Neural cell (in vitro differentiated cells): ENCODE results near the gene KCNRG. TPM values are rescaled to one million over a fixed set of nuclear protein-coding genes. Genes with fewer than 3 reads are reported as not detected.
"Not testable (repeated sequence)": the region's sequence is repeated elsewhere in the genome, so short reads cannot be mapped to it uniquely, and the experiment has no call there.

ENCODE experiments used
- H2AFZ ChIP-seq: fragments of 200-600, 300-800 bp; sonication (generic), shearing (Covaris generic); 2 replicates; pipeline ENCODE4 v1.6.0; 2014; ENCODE audit warnings: low read depth, mild to moderate bottlenecking, antibody characterized with exemption, low read length, moderate library complexity
- H3F3A ChIP-seq: fragments of 200-600 bp; shearing (Covaris generic); 2 replicates; pipeline ENCODE4 v1.6.1; 2016; ENCODE audit warnings: mild to moderate bottlenecking, moderate library complexity, mixed read lengths, antibody characterized with exemption, low read length; ENCODE audit not compliant: insufficient read depth, poor library complexity, severe bottlenecking
- H3K27ac ChIP-seq: fragments of 200-600, 300-800 bp; sonication (generic), shearing (Covaris generic); 2 replicates; pipeline ENCODE4 v1.5.1; 2014; ENCODE audit warnings: mild to moderate bottlenecking, low read length, moderate library complexity
- H3K27me3 ChIP-seq: fragments of 300-800, 200-600 bp; sonication (generic), shearing (Covaris generic); 2 replicates; pipeline ENCODE4 v1.6.0; 2014; ENCODE audit warnings: mild to moderate bottlenecking, low read depth, low read length, moderate library complexity; ENCODE audit not compliant: insufficient read depth
- H3K36me3 ChIP-seq: fragments of 300-800, 200-600 bp; sonication (generic), shearing (Covaris generic); 2 replicates; pipeline ENCODE4 v1.5.1; 2014; ENCODE audit warnings: mild to moderate bottlenecking, antibody characterized with exemption, low read length, moderate library complexity; ENCODE audit not compliant: insufficient read depth
- H3K4me2 ChIP-seq: fragments of 300-800, 200-600 bp; sonication (generic), shearing (Covaris generic); 2 replicates; pipeline ENCODE4 v1.6.0; 2014; ENCODE audit warnings: mild to moderate bottlenecking, low read length
- H3K4me3 ChIP-seq: fragments of 300-800, 200-600 bp; sonication (generic), shearing (Covaris generic); 2 replicates; pipeline ENCODE4 v1.5.1; 2014; ENCODE audit warnings: mild to moderate bottlenecking, low read length, moderate library complexity
- H3K79me2 ChIP-seq: fragments of 200-600 bp; shearing (Covaris generic); replicated peaks from 2 replicates; pipeline ENCODE4 v1.6.0; 2014; ENCODE audit warnings: mild to moderate bottlenecking, low read length, moderate library complexity; ENCODE audit not compliant: insufficient read depth
- H3K9ac ChIP-seq: fragments of 300-800, 200-600 bp; sonication (generic), shearing (Covaris generic); 2 replicates; pipeline ENCODE4 v1.6.1; 2016; ENCODE audit warnings: mild to moderate bottlenecking, low read length, mixed read lengths
- H3K9me2 ChIP-seq: fragments of 200-600 bp; shearing (Covaris generic); 2 replicates; pipeline ENCODE4 v1.6.1; 2016; ENCODE audit warnings: mild to moderate bottlenecking, low read length, mixed read lengths; ENCODE audit not compliant: insufficient read depth
- H3K9me3 ChIP-seq: fragments of 200-600, 300-800 bp; sonication (generic), shearing (Covaris generic); 2 replicates; pipeline ENCODE4 v1.6.1; 2016; ENCODE audit warnings: mild to moderate bottlenecking, mixed run types, low read length, moderate library complexity, mixed read lengths
- H4K20me1 ChIP-seq: fragments of 200-600 bp; shearing (Covaris generic); 2 replicates; pipeline ENCODE4 v1.6.1; 2016; ENCODE audit warnings: mild to moderate bottlenecking, mixed run types; ENCODE audit not compliant: insufficient read depth
- CTCF ChIP-seq: fragments of 450-650 bp; IDR thresholded peaks from 2 replicates; pipeline ENCODE4 v1.5.1; 2014; ENCODE audit warnings: antibody characterized with exemption, mild to moderate bottlenecking, moderate library complexity; ENCODE audit not compliant: poor library complexity, severe bottlenecking
- EP300 ChIP-seq: fragments of 450-650 bp; conservative IDR thresholded peaks from 2 replicates; pipeline ENCODE4 v1.6.1; 2014; ENCODE audit warnings: antibody characterized with exemption, mild to moderate bottlenecking, moderate library complexity; ENCODE audit not compliant: poor library complexity, severe bottlenecking
- EZH2 ChIP-seq: fragments of 200-600, 300-800 bp; shearing (Covaris generic), sonication (generic); IDR thresholded peaks from 2 replicates; pipeline ENCODE4 v1.6.1; 2014; ENCODE audit warnings: antibody characterized with exemption, low read length, borderline replicate concordance, mild to moderate bottlenecking; ENCODE audit not compliant: insufficient read depth, poor library complexity, severe bottlenecking
- MXI1 ChIP-seq: fragments of 450-650 bp; conservative IDR thresholded peaks from 2 replicates; pipeline ENCODE4 v1.6.1; 2014; ENCODE audit warnings: antibody characterized with exemption, mild to moderate bottlenecking; ENCODE audit not compliant: poor library complexity, severe bottlenecking
- POLR2AphosphoS5 ChIP-seq: IDR thresholded peaks from 2 replicates; pipeline ENCODE4 v1.6.1; 2012
- RAD21 ChIP-seq: fragments of 450-650 bp; conservative IDR thresholded peaks from 2 replicates; pipeline ENCODE4 v1.6.1; 2014; ENCODE audit warnings: antibody characterized with exemption, mild to moderate bottlenecking, moderate library complexity
- REST ChIP-seq: IDR thresholded peaks from 2 replicates; pipeline ENCODE4 v1.6.1; 2012; ENCODE audit warnings: borderline replicate concordance
- SMC3 ChIP-seq: fragments of 450-650 bp; conservative IDR thresholded peaks from 2 replicates; pipeline ENCODE4 v1.6.1; 2014; ENCODE audit warnings: antibody characterized with exemption, mild to moderate bottlenecking, moderate library complexity; ENCODE audit not compliant: poor library complexity
- TAF1 ChIP-seq: IDR thresholded peaks from 2 replicates; pipeline ENCODE4 v1.6.1; 2012; ENCODE audit warnings: low read depth
- polyA plus RNA-seq: library from polyadenylated mRNA; depleted of rRNA; stranded (reverse); fragments of >200 nt; gene quantifications from 2 replicates; pipeline ENCODE4 v1.2.3, GENCODE V29; 2014

The KCNRG gene
- polyA plus RNA-seq, 1 donor from 2014 or later = 6.7 TPM

- no peak overlapping the region for H2AFZ ChIP-seq
- no peak for TF ChIP-seq RAD21
- no peak for TF ChIP-seq TAF1
- TF ChIP-seq REST = no peak
- no peak for TF ChIP-seq SMC3
- TF ChIP-seq EZH2 = no peak
- TF ChIP-seq EP300 = no peak
- no peak for TF ChIP-seq MXI1
- TF ChIP-seq CTCF = no peak
- TF ChIP-seq POLR2AphosphoS5 = no peak
Measured at GRCh38 chr13:49985129-49985528, 30.1 kb upstream of the KCNRG start.

GRCh38 chr13:49986471-49986870 is 28.8 kb upstream of the KCNRG start:
- TF ChIP-seq POLR2AphosphoS5 (no peak), SMC3 (no peak)
- Histone ChIP-seq H4K20me1 (no peaks in the 10 kb centered on the region), H3K4me3 (no peak overlapping the region), H3K9ac (no peak overlapping the region), H2AFZ (no peak overlapping the region), H3K9me3 (no peaks in the 10 kb centered on the region), H3K27me3 (no peaks in the 10 kb centered on the region), H3K27ac (no peak overlapping the region), H3K36me3 (no peaks in the 10 kb centered on the region), H3F3A (no peaks in the 10 kb centered on the region), H3K9me2 (no peaks in the 10 kb centered on the region), H3K79me2 (no peaks in the 10 kb centered on the region), H3K4me2 (no peak overlapping the region)

More at GRCh38 chr13:49985129-49985528, 30.1 kb upstream of the KCNRG start:
- no peak overlapping the region for H3K9ac ChIP-seq
- no peaks in the 10 kb centered on the region for H3K79me2 ChIP-seq
- H3F3A ChIP-seq = no peaks in the 10 kb centered on the region
- no peaks in the 10 kb centered on the region for H4K20me1 ChIP-seq
- no peaks in the 10 kb centered on the region for H3K9me2 ChIP-seq
- H3K36me3 ChIP-seq = no peaks in the 10 kb centered on the region
- H3K4me2 ChIP-seq = no peak overlapping the region
- H3K27ac ChIP-seq = no peak overlapping the region
- no peaks in the 10 kb centered on the region for H3K9me3 ChIP-seq
- no peak overlapping the region for H3K4me3 ChIP-seq
- no peaks in the 10 kb centered on the region for H3K27me3 ChIP-seq

GRCh38 chr13:49990612-49991011 is 24.6 kb upstream of the KCNRG start:
- H3K27me3 ChIP-seq, H2AFZ ChIP-seq, H3K9me3 ChIP-seq, H3K4me2 ChIP-seq, H3K9ac ChIP-seq, H3K36me3 ChIP-seq, H4K20me1 ChIP-seq, H3F3A ChIP-seq, H3K27ac ChIP-seq, H3K4me3 ChIP-seq, H3K79me2 ChIP-seq, H3K9me2 ChIP-seq: not testable (repeated sequence)
